HCT116 (cell line): ENCODE data around the gene CLEC16A. TPM values are rescaled to one million over a fixed set of nuclear protein-coding genes. Genes with fewer than 3 reads are reported as not detected.

ENCODE experiments used
- ATAC-seq: fragments of 200-7000 bp; cut with Tn5 transposase; 2 replicates; pipeline ENCODE4 v1.9.1; 2020; ENCODE audit warnings: mild to moderate bottlenecking, moderate library complexity
- BruUV-seq: library from RNA; stranded (reverse); fragments of 400-500 nt; replicated peaks from 2 replicates; lab custom pipeline; 2021; lab: Mats Ljungman, UMichigan
- CTCF ChIA-PET: fragments of 300-600 bp; sonication (Branson Sonifier 250); formaldehyde crosslinking; loops from one replicate; lab custom pipeline; 2021; ENCODE audit warnings: antibody characterized with exemption; lab: Charles Lee
- POLR2A ChIA-PET: fragments of 300-600, 350-600 bp; sonication (Branson Sonifier 250); formaldehyde crosslinking; loops from one replicate; lab custom pipeline; 2021; ENCODE audit warnings: antibody characterized with exemption; lab: Charles Lee
- RAD21 ChIA-PET, 2 experiments: fragments of 300-600 bp; sonication (Branson Sonifier 250); formaldehyde crosslinking; loops; one replicate each; lab custom pipeline; 2023; ENCODE audit warnings: low total read pairs in 2 of 2; ENCODE audit not compliant: uncharacterized antibody in 2 of 2, unreplicated experiment in 2 of 2, low non-redundant PET in 1 of 2; lab: Charles Lee
- DNase-seq: peaks from one replicate; pipeline ENCODE4 v3.0.0-alpha.2; 2010; ENCODE audit warnings: low read depth, low spot score
- H2AFZ ChIP-seq: fragments of 200-600 bp; shearing (Covaris generic), sonication (generic); 2 replicates; pipeline ENCODE4 v1.6.1; 2017; ENCODE audit warnings: low read depth, mixed run types, mixed read lengths, antibody characterized with exemption, low read length; ENCODE audit not compliant: poor library complexity, severe bottlenecking
- H3K27ac ChIP-seq: 2 replicates; pipeline ENCODE4 v1.5.1; 2012; ENCODE audit warnings: low read depth, low read length
- H3K27me3 ChIP-seq: fragments of 200-600 bp; sonication (generic); 2 replicates; pipeline ENCODE4 v1.6.1; 2016; ENCODE audit warnings: mixed run types, low read length, mixed read lengths; ENCODE audit not compliant: insufficient read depth
- H3K36me3 ChIP-seq, 2 experiments: fragments of 200-500 bp in 1 of 2; fragments of 200-600 bp in 1 of 2; sonication (Bioruptor generic) in 1 of 2; sonication (generic) in 1 of 2; 2 replicates each; pipeline versions ENCODE4 v1.5.1 to v1.6.1; 2014 to 2016; ENCODE audit warnings: low read length in 2 of 2, inconsistent platforms in 1 of 2, mixed read lengths in 1 of 2, mixed run types in 1 of 2; ENCODE audit not compliant: insufficient read depth in 2 of 2, control insufficient read depth in 1 of 2
- H3K4me1 ChIP-seq, 2 experiments: fragments of 200-600 bp in 1 of 2; sonication (generic) in 1 of 2; 2 replicates each; pipeline versions ENCODE4 v1.5.1 to v1.6.1; 2012 to 2017; ENCODE audit warnings: low read length in 2 of 2, inconsistent platforms in 1 of 2, mild to moderate bottlenecking in 1 of 2, mixed read lengths in 1 of 2, mixed run types in 1 of 2, moderate library complexity in 1 of 2; ENCODE audit not compliant: insufficient read depth in 2 of 2, control insufficient read depth in 1 of 2
- H3K4me2 ChIP-seq: fragments of 200-600 bp; sonication (generic); 2 replicates; pipeline ENCODE4 v1.6.1; 2017; ENCODE audit warnings: mixed run types, low read length, mixed read lengths
- H3K4me3 ChIP-seq, 2 experiments: fragments of 200-600 bp in 1 of 2; sonication (generic) in 1 of 2; replicated peaks in 1 of 2; 2 replicates each; pipeline ENCODE4 v1.5.1; 2011 to 2016; ENCODE audit warnings: low read length in 2 of 2, control low read depth in 1 of 2, low read depth in 1 of 2, mild to moderate bottlenecking in 1 of 2, mixed read lengths in 1 of 2, mixed run types in 1 of 2
- H3K79me2 ChIP-seq: fragments of 200-600 bp; sonication (generic); 2 replicates; pipeline ENCODE4 v1.6.1; 2017; ENCODE audit warnings: mild to moderate bottlenecking, mixed run types, low read length, moderate library complexity, mixed read lengths; ENCODE audit not compliant: insufficient read depth
- H3K9ac ChIP-seq: fragments of 200-600 bp; sonication (generic); 2 replicates; pipeline ENCODE4 v1.6.1; 2016; ENCODE audit warnings: low read length, mixed read lengths
- H3K9me2 ChIP-seq: fragments of 200-600 bp; sonication (generic), shearing (Covaris generic); 2 replicates; pipeline ENCODE4 v1.6.1; 2017; ENCODE audit warnings: mixed run types, mild to moderate bottlenecking, moderate library complexity; ENCODE audit not compliant: insufficient read depth
- H3K9me3 ChIP-seq, 2 experiments: fragments of 200-500 bp in 1 of 2; fragments of 200-600 bp in 1 of 2; sonication (Bioruptor generic) in 1 of 2; sonication (generic) in 1 of 2; 2 replicates each; pipeline ENCODE4 v1.6.1; 2014 to 2017; ENCODE audit warnings: low read length in 2 of 2, mixed read lengths in 2 of 2, inconsistent platforms in 1 of 2, low read depth in 1 of 2, mild to moderate bottlenecking in 1 of 2, mixed run types in 1 of 2, moderate library complexity in 1 of 2; ENCODE audit not compliant: control insufficient read depth in 1 of 2, insufficient read depth in 1 of 2
- H4K20me1 ChIP-seq: fragments of 200-600 bp; sonication (generic), shearing (Covaris generic); 2 replicates; pipeline ENCODE4 v1.6.1; 2017; ENCODE audit warnings: mixed run types, mild to moderate bottlenecking, moderate library complexity; ENCODE audit not compliant: insufficient read depth
- CBX3 ChIP-seq: IDR thresholded peaks from 2 replicates; pipeline ENCODE4 v1.6.1; 2012; ENCODE audit warnings: low read depth
- EGR1 ChIP-seq: IDR thresholded peaks from 2 replicates; pipeline ENCODE4 v1.6.1; 2012; ENCODE audit warnings: low read depth
- ELF1 ChIP-seq: IDR thresholded peaks from 2 replicates; pipeline ENCODE4 v1.6.1; 2012; ENCODE audit warnings: low read depth, borderline replicate concordance
- EZH2 ChIP-seq: fragments of 200-600 bp; sonication (generic); IDR thresholded peaks from 2 replicates; pipeline ENCODE4 v1.6.1; 2017; ENCODE audit warnings: antibody characterized with exemption, mixed run types
- FOSL1 ChIP-seq: IDR thresholded peaks from 2 replicates; pipeline ENCODE4 v1.6.1; 2012; ENCODE audit warnings: low read depth
- JUND ChIP-seq: IDR thresholded peaks from 2 replicates; pipeline ENCODE4 v1.6.1; 2012
- POLR2AphosphoS5 ChIP-seq: IDR thresholded peaks from 2 replicates; pipeline ENCODE4 v1.6.1; 2011; ENCODE audit warnings: mild to moderate bottlenecking, low read depth, low read length, moderate library complexity
- SIN3A ChIP-seq: IDR thresholded peaks from 2 replicates; pipeline ENCODE4 v1.6.1; 2012; ENCODE audit warnings: low read depth
- YY1 ChIP-seq: IDR thresholded peaks from 2 replicates; pipeline ENCODE4 v1.6.1; 2011; ENCODE audit warnings: low read length, low read depth, moderate library complexity, mild to moderate bottlenecking; ENCODE audit not compliant: insufficient replicate concordance; ENCODE audit errors: extremely low read depth
- ZBTB33 ChIP-seq: IDR thresholded peaks from 2 replicates; pipeline ENCODE4 v1.6.1; 2011; ENCODE audit warnings: mild to moderate bottlenecking, low read length, moderate library complexity; ENCODE audit not compliant: insufficient replicate concordance; ENCODE audit errors: extremely low read depth
- ZFX ChIP-seq: fragments of 450-650 bp; IDR thresholded peaks from 2 replicates; pipeline ENCODE4 v1.6.1; 2017
- intact Hi-C: fragments of 100-400 bp; cut with micrococcal nuclease; formaldehyde crosslinking; loops from 2 replicates; pipeline ENCODE4 v1.10.0; 2022
- total RNA-seq: library from RNA; stranded (reverse); gene quantifications from one replicate; pipeline ENCODE4 v1.2.1, GENCODE V29; 2021; ENCODE audit not compliant: unreplicated experiment
- TF ChIP-seq, protein P1 (sequence below): IDR thresholded peaks from 2 replicates; pipeline ENCODE4 v1.6.1; 2012
- TF ChIP-seq, protein P2 (sequence below), 3 experiments: fragments of 200-600 bp in 1 of 3; sonication (generic) in 1 of 3; IDR thresholded peaks in 2 of 3; conservative IDR thresholded peaks in 1 of 3; 2 replicates each; pipeline ENCODE4 v1.5.1; 2012 to 2017; ENCODE audit warnings: low read depth in 2 of 3, low read length in 2 of 3, antibody characterized with exemption in 1 of 3, borderline replicate concordance in 1 of 3, control low read depth in 1 of 3, mild to moderate bottlenecking in 1 of 3, mixed read lengths in 1 of 3, mixed run types in 1 of 3, moderate library complexity in 1 of 3; ENCODE audit not compliant: insufficient read depth in 1 of 3

CLEC16A gene
- total RNA-seq, 1 experiment from 2014 or later: 18.0 TPM

DNA sequence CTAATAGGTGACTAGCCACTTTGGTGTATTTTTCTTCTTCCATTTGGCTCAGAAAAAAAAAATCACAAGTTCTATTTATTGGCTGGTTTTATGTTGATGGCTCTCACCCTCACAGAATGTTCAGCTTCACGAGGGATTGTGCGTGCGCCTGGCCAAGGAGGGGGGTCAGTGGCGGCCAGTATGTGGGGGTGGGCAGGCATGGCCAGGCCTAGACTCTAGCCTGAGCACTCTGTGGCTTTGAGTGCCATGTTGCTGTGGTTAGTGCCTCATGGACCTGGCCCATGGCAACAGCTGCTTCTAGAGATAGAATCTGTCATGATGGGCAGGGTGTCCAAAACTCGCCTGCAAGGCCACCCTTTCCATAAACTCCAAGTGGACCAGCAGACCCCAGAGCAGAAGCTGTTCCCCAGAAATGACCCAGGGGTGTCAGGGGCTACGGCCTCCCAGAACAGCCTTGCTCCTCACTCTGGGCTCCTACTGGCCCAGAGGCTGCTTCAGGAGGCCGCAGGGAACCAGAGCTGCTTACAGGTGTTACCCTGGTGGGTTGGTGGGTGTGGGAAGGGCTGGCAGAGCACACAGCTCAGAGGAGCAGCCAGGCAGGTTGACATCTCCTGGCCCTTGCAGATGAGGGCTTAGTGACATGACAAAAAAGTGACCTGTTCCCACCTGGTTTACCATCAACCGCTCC lies 186.8 kb downstream of the CLEC16A start:
- Histone ChIP-seq H2AFZ (no peak overlapping the region), H3K79me2 (no peaks in the 10 kb centered on the region), H3K9me2 (no peaks in the 10 kb centered on the region), H3K27me3 (no peaks in the 10 kb centered on the region), H3K4me3 (no peak overlapping the region), H3K4me2 (no peak overlapping the region), H3K4me1 (peaks cover 25 to 38% of the 10 kb centered on the region in 2 experiments), H3K9ac (no peak overlapping the region), H3K36me3 (no peaks in the 10 kb centered on the region), H3K9me3 (no peaks in the 10 kb centered on the region), H3K27ac (no peak overlapping the region), H4K20me1 (no peaks in the 10 kb centered on the region)
- intact Hi-C loops: no loop called here
- POLR2A ChIA-PET: no interaction called here
- ATAC-seq (no peak), DNase-seq (no peak)
- CTCF ChIA-PET: no interaction called here
- RAD21 ChIA-PET: no interaction called here
- TF ChIP-seq ZBTB33: no peak
- TF ChIP-seq ELF1: no peak
- no peak for TF ChIP-seq FOSL1
- TF ChIP-seq, protein P1, sequence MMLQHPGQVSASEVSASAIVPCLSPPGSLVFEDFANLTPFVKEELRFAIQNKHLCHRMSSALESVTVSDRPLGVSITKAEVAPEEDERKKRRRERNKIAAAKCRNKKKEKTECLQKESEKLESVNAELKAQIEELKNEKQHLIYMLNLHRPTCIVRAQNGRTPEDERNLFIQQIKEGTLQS: no peak
- TF ChIP-seq SIN3A: no peak
- no peak for TF ChIP-seq EZH2
- TF ChIP-seq EGR1: no peak
- no peak for TF ChIP-seq POLR2AphosphoS5
- TF ChIP-seq YY1: no peak
- TF ChIP-seq CBX3: no peak
- TF ChIP-seq, protein P2, sequence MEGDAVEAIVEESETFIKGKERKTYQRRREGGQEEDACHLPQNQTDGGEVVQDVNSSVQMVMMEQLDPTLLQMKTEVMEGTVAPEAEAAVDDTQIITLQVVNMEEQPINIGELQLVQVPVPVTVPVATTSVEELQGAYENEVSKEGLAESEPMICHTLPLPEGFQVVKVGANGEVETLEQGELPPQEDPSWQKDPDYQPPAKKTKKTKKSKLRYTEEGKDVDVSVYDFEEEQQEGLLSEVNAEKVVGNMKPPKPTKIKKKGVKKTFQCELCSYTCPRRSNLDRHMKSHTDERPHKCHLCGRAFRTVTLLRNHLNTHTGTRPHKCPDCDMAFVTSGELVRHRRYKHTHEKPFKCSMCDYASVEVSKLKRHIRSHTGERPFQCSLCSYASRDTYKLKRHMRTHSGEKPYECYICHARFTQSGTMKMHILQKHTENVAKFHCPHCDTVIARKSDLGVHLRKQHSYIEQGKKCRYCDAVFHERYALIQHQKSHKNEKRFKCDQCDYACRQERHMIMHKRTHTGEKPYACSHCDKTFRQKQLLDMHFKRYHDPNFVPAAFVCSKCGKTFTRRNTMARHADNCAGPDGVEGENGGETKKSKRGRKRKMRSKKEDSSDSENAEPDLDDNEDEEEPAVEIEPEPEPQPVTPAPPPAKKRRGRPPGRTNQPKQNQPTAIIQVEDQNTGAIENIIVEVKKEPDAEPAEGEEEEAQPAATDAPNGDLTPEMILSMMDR (IDR thresholded peaks at IDR 0.05 in 2 of 3, conservative IDR thresholded peaks at IDR 0.05 in 1 of 3; ENCODE audit: borderline replicate concordance in 1 of 3, insufficient read depth in 1 of 3, low read depth in 2 of 3, low read length in 2 of 3): no peak
- no peak for TF ChIP-seq ZFX
- TF ChIP-seq JUND: no peak
- BruUV-seq: no TSS peak
